NCI-H2171 treated with DMSO at 0.1 percent for 48 hours (cell line): ENCODE data around the gene COL23A1.
"Not testable (repeated sequence)": the region's sequence is repeated elsewhere in the genome, so short reads cannot be mapped to it uniquely, and the experiment has no call there.

Experiments used
- DNase-seq: peaks from one replicate; lab custom pipeline; 2025; lab: John Stamatoyannopoulos, UW

COL23A1 gene

GRCh38 chr5:178265746-178266145 is 324.4 kb downstream of the COL23A1 start:
- no peak for DNase-seq

- DNase-seq, result no peak
These were observed 326.1 kb downstream of the COL23A1 start for GRCh38 chr5:178264044-178264443.

- no peak for DNase-seq
These were observed 328.3 kb downstream of the COL23A1 start for GRCh38 chr5:178261666-178262600.

GRCh38 chr5:178259623-178260536 is 330.3 kb downstream of the COL23A1 start:
- no peak for DNase-seq

GRCh38 chr5:178257650-178258049 is 332.5 kb downstream of the COL23A1 start:
- DNase-seq, result no peak

GRCh38 chr5:178256746-178257145 is 333.4 kb downstream of the COL23A1 start:
- no peak for DNase-seq

- DNase-seq, result not testable (repeated sequence)
These were observed 336.6 kb downstream of the COL23A1 start for GRCh38 chr5:178253632-178254031.

- no peak for DNase-seq
These were observed 337.9 kb downstream of the COL23A1 start for GRCh38 chr5:178252258-178252657.

- DNase-seq, result no peak
These were observed 339.9 kb downstream of the COL23A1 start for GRCh38 chr5:178250263-178250662.

GRCh38 chr5:178249191-178249989 is 340.8 kb downstream of the COL23A1 start:
- DNase-seq, result no peak

- no peak for DNase-seq
These were observed 341.4 kb downstream of the COL23A1 start for GRCh38 chr5:178248750-178249149.

- peak; percentile 17 for DNase-seq
These were observed 342.4 kb downstream of the COL23A1 start for GRCh38 chr5:178247481-178248456.

GRCh38 chr5:178246624-178247279 is 343.4 kb downstream of the COL23A1 start:
- peak; percentile 22 for DNase-seq

GRCh38 chr5:178245389-178245788 is 344.8 kb downstream of the COL23A1 start:
- DNase-seq, result no peak

- no peak for DNase-seq
These were observed 345.6 kb downstream of the COL23A1 start for GRCh38 chr5:178244576-178244975.

GRCh38 chr5:178242416-178242815 is 347.8 kb downstream of the COL23A1 start:
- DNase-seq, result no peak

GRCh38 chr5:178241688-178242231 is 348.4 kb downstream of the COL23A1 start:
- no peak for DNase-seq

GRCh38 chr5:178241231-178241663 is 348.9 kb downstream of the COL23A1 start:
- DNase-seq, result no peak

GRCh38 chr5:178240766-178241165 is 349.4 kb downstream of the COL23A1 start:
- no peak for DNase-seq

- DNase-seq, result no peak
These were observed 349.9 kb downstream of the COL23A1 start for GRCh38 chr5:178240341-178240741.
